ENCODE measurements around the gene ASXL3.

Gene ASXL3

GRCh38 chr18:33600846-33601245 is 22.8 kb downstream of the ASXL3 start:
- no peak overlapping the region for H3K4me3 ChIP-seq (ENCODE audit: insufficient read length, low read depth)
- no peak for TF ChIP-seq YY1 (IDR thresholded peaks at IDR 0.05; ENCODE audit: insufficient read depth, insufficient read length)
- no peak for TF ChIP-seq SUZ12 (IDR thresholded peaks at IDR 0.05; ENCODE audit: extremely low read depth, insufficient read depth, insufficient read length)
- no peak for DNase-seq (ENCODE audit: low read depth, low spot score)
- H3K36me3 ChIP-seq (ENCODE audit: insufficient read depth, insufficient read length, low read length), result no peaks in the 10 kb centered on the region
- H3K9ac ChIP-seq (ENCODE audit: insufficient read length, low read depth), result no peak overlapping the region
- H3K4me1 ChIP-seq (ENCODE audit: insufficient read depth, insufficient read length), result no peaks in the 10 kb centered on the region
- no peaks in the 10 kb centered on the region for H3K9me3 ChIP-seq (ENCODE audit: insufficient read depth, low read length)
- no peaks in the 10 kb centered on the region for H3K27me3 ChIP-seq (ENCODE audit: insufficient read depth, insufficient read length)

- Histone ChIP-seq H3K27me3 (ENCODE audit: insufficient read depth, insufficient read length) (no peaks in the 10 kb centered on the region), H3K9me3 (ENCODE audit: insufficient read depth, low read length) (no peaks in the 10 kb centered on the region), H3K4me1 (ENCODE audit: insufficient read depth, insufficient read length) (no peaks in the 10 kb centered on the region), H3K36me3 (ENCODE audit: insufficient read depth, insufficient read length, low read length) (no peaks in the 10 kb centered on the region), H3K9ac (ENCODE audit: insufficient read length, low read depth) (no peak overlapping the region), H3K4me3 (ENCODE audit: insufficient read length, low read depth) (no peak overlapping the region)
- TF ChIP-seq SUZ12 (IDR thresholded peaks at IDR 0.05; ENCODE audit: extremely low read depth, insufficient read depth, insufficient read length), result no peak
- no peak for TF ChIP-seq ZNF274 (IDR thresholded peaks at IDR 0.05; ENCODE audit: low read depth, low read length)
- TF ChIP-seq YY1 (IDR thresholded peaks at IDR 0.05; ENCODE audit: insufficient read depth, insufficient read length), result no peak
- DNase-seq (ENCODE audit: low read depth, low spot score), result no peak
Observed at GRCh38 chr18:33603454-33603853, 25.4 kb downstream of the ASXL3 start.

GRCh38 chr18:33605250-33605649 is 27.2 kb downstream of the ASXL3 start:
- no peak for TF ChIP-seq YY1 (IDR thresholded peaks at IDR 0.05; ENCODE audit: insufficient read depth, insufficient read length)
- TF ChIP-seq SUZ12 (IDR thresholded peaks at IDR 0.05; ENCODE audit: extremely low read depth, insufficient read depth, insufficient read length), result no peak
- no peak for TF ChIP-seq ZNF274 (IDR thresholded peaks at IDR 0.05; ENCODE audit: low read depth, low read length)
- Histone ChIP-seq H3K4me1 (ENCODE audit: insufficient read depth, insufficient read length) (no peaks in the 10 kb centered on the region), H3K4me3 (ENCODE audit: insufficient read length, low read depth) (no peak overlapping the region), H3K36me3 (ENCODE audit: insufficient read depth, insufficient read length, low read length) (no peaks in the 10 kb centered on the region), H3K9ac (ENCODE audit: insufficient read length, low read depth) (no peak overlapping the region), H3K27me3 (ENCODE audit: insufficient read depth, insufficient read length) (no peaks in the 10 kb centered on the region), H3K9me3 (ENCODE audit: insufficient read depth, low read length) (no peaks in the 10 kb centered on the region)
- no peak for DNase-seq (ENCODE audit: low read depth, low spot score)

- DNase-seq (ENCODE audit: low read depth, low spot score), result no peak
- H3K27me3 ChIP-seq (ENCODE audit: insufficient read depth, insufficient read length), result no peaks in the 10 kb centered on the region
- no peaks in the 10 kb centered on the region for H3K9me3 ChIP-seq (ENCODE audit: insufficient read depth, low read length)
- H3K9ac ChIP-seq (ENCODE audit: insufficient read length, low read depth), result no peak overlapping the region
- TF ChIP-seq SUZ12 (IDR thresholded peaks at IDR 0.05; ENCODE audit: extremely low read depth, insufficient read depth, insufficient read length) (no peak), ZNF274 (IDR thresholded peaks at IDR 0.05; ENCODE audit: low read depth, low read length) (no peak), YY1 (IDR thresholded peaks at IDR 0.05; ENCODE audit: insufficient read depth, insufficient read length) (no peak)
- no peak overlapping the region for H3K4me3 ChIP-seq (ENCODE audit: insufficient read length, low read depth)
- H3K36me3 ChIP-seq (ENCODE audit: insufficient read depth, insufficient read length, low read length), result no peaks in the 10 kb centered on the region
- no peaks in the 10 kb centered on the region for H3K4me1 ChIP-seq (ENCODE audit: insufficient read depth, insufficient read length)
Observed at GRCh38 chr18:33606621-33607020, 28.6 kb downstream of the ASXL3 start.

- Histone ChIP-seq H3K27me3 (ENCODE audit: insufficient read depth, insufficient read length) (no peaks in the 10 kb centered on the region), H3K9me3 (ENCODE audit: insufficient read depth, low read length) (no peaks in the 10 kb centered on the region), H3K9ac (ENCODE audit: insufficient read length, low read depth) (no peak overlapping the region), H3K4me3 (ENCODE audit: insufficient read length, low read depth) (no peak overlapping the region), H3K36me3 (ENCODE audit: insufficient read depth, insufficient read length, low read length) (no peaks in the 10 kb centered on the region), H3K4me1 (ENCODE audit: insufficient read depth, insufficient read length) (no peaks in the 10 kb centered on the region)
- TF ChIP-seq ZNF274 (IDR thresholded peaks at IDR 0.05; ENCODE audit: low read depth, low read length) (no peak), YY1 (IDR thresholded peaks at IDR 0.05; ENCODE audit: insufficient read depth, insufficient read length) (no peak), SUZ12 (IDR thresholded peaks at IDR 0.05; ENCODE audit: extremely low read depth, insufficient read depth, insufficient read length) (no peak)
- no peak for DNase-seq (ENCODE audit: low read depth, low spot score)
Observed at GRCh38 chr18:33611525-33612135, 33.6 kb downstream of the ASXL3 start.

- DNase-seq (ENCODE audit: low read depth, low spot score), result no peak
- no peaks in the 10 kb centered on the region for H3K36me3 ChIP-seq (ENCODE audit: insufficient read depth, insufficient read length, low read length)
- H3K9ac ChIP-seq (ENCODE audit: insufficient read length, low read depth), result no peak overlapping the region
Observed at GRCh38 chr18:33612632-33613031, 34.6 kb downstream of the ASXL3 start.

GRCh38 chr18:33616556-33616955 is 38.5 kb downstream of the ASXL3 start:
- Histone ChIP-seq H3K9me3 (ENCODE audit: insufficient read depth, low read length) (no peaks in the 10 kb centered on the region), H3K4me1 (ENCODE audit: insufficient read depth, insufficient read length) (no peaks in the 10 kb centered on the region), H3K9ac (ENCODE audit: insufficient read length, low read depth) (no peak overlapping the region), H3K36me3 (ENCODE audit: insufficient read depth, insufficient read length, low read length) (no peaks in the 10 kb centered on the region), H3K4me3 (ENCODE audit: insufficient read length, low read depth) (no peak overlapping the region), H3K27me3 (ENCODE audit: insufficient read depth, insufficient read length) (no peaks in the 10 kb centered on the region)
- TF ChIP-seq YY1 (IDR thresholded peaks at IDR 0.05; ENCODE audit: insufficient read depth, insufficient read length), result no peak
- TF ChIP-seq ZNF274 (IDR thresholded peaks at IDR 0.05; ENCODE audit: low read depth, low read length), result no peak
- TF ChIP-seq SUZ12 (IDR thresholded peaks at IDR 0.05; ENCODE audit: extremely low read depth, insufficient read depth, insufficient read length), result no peak
- DNase-seq (ENCODE audit: low read depth, low spot score), result no peak

More at GRCh38 chr18:33612632-33613031, 34.6 kb downstream of the ASXL3 start:
- TF ChIP-seq ZNF274 (IDR thresholded peaks at IDR 0.05; ENCODE audit: low read depth, low read length), result no peak
- Histone ChIP-seq H3K4me3 (ENCODE audit: insufficient read length, low read depth) (no peak overlapping the region), H3K9me3 (ENCODE audit: insufficient read depth, low read length) (no peaks in the 10 kb centered on the region), H3K4me1 (ENCODE audit: insufficient read depth, insufficient read length) (no peaks in the 10 kb centered on the region), H3K27me3 (ENCODE audit: insufficient read depth, insufficient read length) (no peaks in the 10 kb centered on the region)

All from NT2/D1 (cell line).